GM20000 (cell line): ENCODE data around the gene SNRPA.
"Not testable (repeated sequence)": the region's sequence is repeated elsewhere in the genome, so short reads cannot be mapped to it uniquely, and the experiment has no call there.

ENCODE experiments used
- DNase-seq: peaks from one replicate; pipeline ENCODE4 v3.0.0; 2012; ENCODE audit warnings: low spot score
- CTCF ChIP-seq: IDR thresholded peaks from 2 replicates; pipeline ENCODE4 v1.5.1; 2012; ENCODE audit warnings: mild to moderate bottlenecking, control low read depth; ENCODE audit errors: extremely low read depth, missing control alignments

SNRPA gene

GRCh38 chr19:40763526-40763925 lies 12.5 kb downstream of the SNRPA start:
- no peak for DNase-seq
- TF ChIP-seq CTCF = no peak

- TF ChIP-seq CTCF = no peak
- DNase-seq = no peak
Measured at GRCh38 chr19:40763963-40764362, 13.0 kb downstream of the SNRPA start.

- not testable (repeated sequence) for DNase-seq
Measured at GRCh38 chr19:40766385-40766784, 15.4 kb downstream of the SNRPA start.

GRCh38 chr19:40768869-40769268 lies 17.9 kb downstream of the SNRPA start:
- TF ChIP-seq CTCF = no peak
- no peak for DNase-seq

- DNase-seq = not testable (repeated sequence)
Measured at GRCh38 chr19:40771101-40771862, 20.3 kb downstream of the SNRPA start.

GRCh38 chr19:40774916-40775631 lies 24.1 kb downstream of the SNRPA start, which contains the start of gene MIA:
MIA (plus strand) TSS chr19:40775521; CDS start chr19:40775543, 22 bp downstream.
- TF ChIP-seq CTCF = no peak
- no peak for DNase-seq

- DNase-seq = no peak
- TF ChIP-seq CTCF = no peak
Measured at GRCh38 chr19:40775632-40776022, 24.6 kb downstream of the SNRPA start.

GRCh38 chr19:40776364-40776763 lies 25.4 kb downstream of the SNRPA start:
- no peak for DNase-seq
- no peak for TF ChIP-seq CTCF
